DOHH2 (cell line): Measurements from ENCODE around the gene CAB39.

Experiments
- H3F3A ChIP-seq: fragments of 200-600 bp; sonication (generic), shearing (Covaris generic); 2 replicates; pipeline ENCODE4 v1.6.0; 2016; ENCODE audit warnings: antibody characterized with exemption, mild to moderate bottlenecking; ENCODE audit not compliant: control insufficient read depth, insufficient read depth
- H3K27ac ChIP-seq: fragments of 200-600 bp; sonication (generic); 2 replicates; pipeline ENCODE4 v1.5.1; 2014; ENCODE audit warnings: low read depth, mild to moderate bottlenecking, low read length, moderate library complexity
- H3K27me3 ChIP-seq: fragments of 200-600 bp; sonication (generic); 2 replicates; pipeline ENCODE4 v1.6.1; 2014; ENCODE audit warnings: mild to moderate bottlenecking, low read length, mixed read lengths; ENCODE audit not compliant: control insufficient read depth
- H3K36me3 ChIP-seq: fragments of 200-600 bp; sonication (generic); 2 replicates; pipeline ENCODE4 v1.6.1; 2014; ENCODE audit warnings: mild to moderate bottlenecking, low read length, moderate library complexity, mixed read lengths; ENCODE audit not compliant: control insufficient read depth
- H3K4me1 ChIP-seq: fragments of 200-600 bp; sonication (generic); 2 replicates; pipeline ENCODE4 v1.6.1; 2014; ENCODE audit warnings: mild to moderate bottlenecking, low read length, mixed read lengths; ENCODE audit not compliant: control insufficient read depth
- H3K4me2 ChIP-seq: fragments of 200-600 bp; sonication (generic); 2 replicates; pipeline ENCODE4 v1.6.0; 2014; ENCODE audit warnings: mild to moderate bottlenecking, low read length, moderate library complexity
- H3K4me3 ChIP-seq: fragments of 200-600 bp; sonication (generic); 2 replicates; pipeline ENCODE4 v1.5.1; 2014; ENCODE audit warnings: mild to moderate bottlenecking, low read length, mixed read lengths
- H3K79me2 ChIP-seq: fragments of 200-600 bp; sonication (generic); 2 replicates; pipeline ENCODE4 v1.6.1; 2014; ENCODE audit warnings: mild to moderate bottlenecking, low read length, mixed read lengths; ENCODE audit not compliant: control insufficient read depth
- H3K9me2 ChIP-seq: fragments of 200-600 bp; sonication (generic); replicated peaks from 2 replicates; pipeline ENCODE4 v1.6.1; 2014; ENCODE audit warnings: mild to moderate bottlenecking, low read length, mixed read lengths; ENCODE audit not compliant: control insufficient read depth
- H3K9me3 ChIP-seq: fragments of 200-600 bp; sonication (generic); 2 replicates; pipeline ENCODE4 v1.6.1; 2014; ENCODE audit warnings: antibody characterized with exemption, low read length, mixed read lengths; ENCODE audit not compliant: control insufficient read depth, insufficient read depth
- H4K20me1 ChIP-seq: fragments of 200-600 bp; sonication (generic); 2 replicates; pipeline ENCODE4 v1.6.0; 2014; ENCODE audit warnings: low read depth, mild to moderate bottlenecking, antibody characterized with exemption, low read length, moderate library complexity; ENCODE audit not compliant: control insufficient read depth, insufficient read depth
- CTCF ChIP-seq: fragments of 200-600 bp; sonication (generic); IDR thresholded peaks from one replicate; pipeline ENCODE4 v1.5.1; 2014; ENCODE audit warnings: antibody characterized with exemption, mild to moderate bottlenecking, low read depth, low read length; ENCODE audit not compliant: poor library complexity, severe bottlenecking
- EZH2phosphoT487 ChIP-seq: fragments of 200-600 bp; sonication (generic); IDR thresholded peaks from 2 replicates; pipeline ENCODE4 v1.6.1; 2017; ENCODE audit warnings: borderline replicate concordance, mild to moderate bottlenecking, antibody characterized with exemption, low read length, moderate library complexity, mixed read lengths

Gene CAB39

GRCh38 chr2:230668184-230668938 is 44.3 kb upstream of the CAB39 start:
- no peaks in the 10 kb centered on the region for H3K9me2 ChIP-seq
- no peak for TF ChIP-seq CTCF
- TF ChIP-seq EZH2phosphoT487, result no peak
- H3K4me1 ChIP-seq, result peaks cover 22% of the 10 kb centered on the region
- H3F3A ChIP-seq, result no peaks in the 10 kb centered on the region
- H4K20me1 ChIP-seq, result no peaks in the 10 kb centered on the region
- no peaks in the 10 kb centered on the region for H3K36me3 ChIP-seq
- no peak overlapping the region for H3K4me3 ChIP-seq
- H3K79me2 ChIP-seq, result no peaks in the 10 kb centered on the region
- H3K27me3 ChIP-seq, result peaks cover 7% of the 10 kb centered on the region; the same call in 1 of the 2 replicates
- H3K9me3 ChIP-seq, result no peaks in the 10 kb centered on the region
- no peak overlapping the region for H3K4me2 ChIP-seq
- H3K27ac ChIP-seq, result no peak overlapping the region

- peaks cover 22% of the 10 kb centered on the region for H3K4me1 ChIP-seq
- no peak overlapping the region for H3K4me3 ChIP-seq
- no peaks in the 10 kb centered on the region for H3K36me3 ChIP-seq
- no peaks in the 10 kb centered on the region for H3K79me2 ChIP-seq
- H3F3A ChIP-seq, result no peaks in the 10 kb centered on the region
- H3K9me2 ChIP-seq, result no peaks in the 10 kb centered on the region
- H3K9me3 ChIP-seq, result no peaks in the 10 kb centered on the region
- no peak overlapping the region for H3K4me2 ChIP-seq
- peaks cover 7% of the 10 kb centered on the region; the same call in 1 of the 2 replicates for H3K27me3 ChIP-seq
- H4K20me1 ChIP-seq, result no peaks in the 10 kb centered on the region
- H3K27ac ChIP-seq, result no peak overlapping the region
- TF ChIP-seq EZH2phosphoT487 (no peak), CTCF (no peak)
These were observed 43.7 kb upstream of the CAB39 start for GRCh38 chr2:230668939-230669303.

- Histone ChIP-seq H4K20me1 (no peaks in the 10 kb centered on the region), H3K36me3 (no peaks in the 10 kb centered on the region), H3K4me3 (no peak overlapping the region), H3K9me2 (no peaks in the 10 kb centered on the region), H3K27me3 (peaks cover 7% of the 10 kb centered on the region; the same call in 1 of the 2 replicates), H3K4me2 (no peak overlapping the region), H3K4me1 (peaks cover 22% of the 10 kb centered on the region), H3K9me3 (no peaks in the 10 kb centered on the region), H3F3A (no peaks in the 10 kb centered on the region), H3K27ac (no peak overlapping the region), H3K79me2 (no peaks in the 10 kb centered on the region)
- TF ChIP-seq EZH2phosphoT487 (no peak), CTCF (no peak)
These were observed 43.2 kb upstream of the CAB39 start for GRCh38 chr2:230669386-230669950.
